Measurements from ENCODE around the gene STOM. TPM values are rescaled to one million over a fixed set of nuclear protein-coding genes. Genes with fewer than 3 reads are reported as not detected.
A peak's percentile ranks its signal among the peaks of the same experiment; 100 is the strongest.

STOM gene
- total and polyA plus RNA-seq, 11 donors, result 125 to 239 (median 148) TPM

GRCh38 chr9:121297389-121297788 lies 72.7 kb downstream of the STOM start:
- DNase-seq, result no peak
- no peak for ATAC-seq
- no peak overlapping the region for H3K4me3 ChIP-seq
- H3K9me3 ChIP-seq, result no peaks in the 10 kb centered on the region
- WGBS, 4 donors, result 49 to 62% (median 55%) methylated on average over 4 of the region's 4 CpGs
- peaks cover 25 to 95% (median 84%) of the 10 kb centered on the region in 12 donors for H3K4me1 ChIP-seq
- intact Hi-C loops (cut with DNase I), result no loop called here
- peaks cover 0 to 17% (median 12%) of the 10 kb centered on the region in 9 donors for H3K36me3 ChIP-seq
- peak overlapping the region; percentile 86 to 98 (median 94) for H3K27ac ChIP-seq
- H3K27me3 ChIP-seq, result no peaks in the 10 kb centered on the region
- TF ChIP-seq POLR2A (IDR thresholded peaks at IDR 0.05) (no peak), CTCF (IDR thresholded peaks at IDR 0.05) (no peak)

- Histone ChIP-seq H3K27me3 (no peaks in the 10 kb centered on the region), H3K27ac (peak overlapping the region; percentile 89 to 98 (median 94)), H3K4me3 (no peak overlapping the region), H3K36me3 (peaks cover 0 to 10% (median 4%) of the 10 kb centered on the region in 9 donors), H3K9me3 (no peaks in the 10 kb centered on the region), H3K4me1 (peaks cover 25 to 93% (median 79%) of the 10 kb centered on the region in 12 donors)
- no peak for TF ChIP-seq POLR2A (IDR thresholded peaks at IDR 0.05)
- TF ChIP-seq CTCF (IDR thresholded peaks at IDR 0.05), result no peak
- ATAC-seq, result no peak
- WGBS, 4 donors, result 79 to 95% (median 88%) methylated on average over 4 to 7 of the region's 7 CpGs
- DNase-seq, result no peak
- intact Hi-C loops (cut with DNase I), result no loop called here
Measured at GRCh38 chr9:121296213-121297127, 73.6 kb downstream of the STOM start.

- Histone ChIP-seq H3K27ac (peak overlapping the region; percentile 89 to 98 (median 94)), H3K4me1 (peaks cover 25 to 90% (median 76%) of the 10 kb centered on the region in 12 donors), H3K9me3 (no peaks in the 10 kb centered on the region), H3K27me3 (no peaks in the 10 kb centered on the region), H3K36me3 (peaks cover 0 to 10% (median 0%) of the 10 kb centered on the region in 9 donors), H3K4me3 (peak overlapping the region in 1 of 12 donors; percentile 17)
- ATAC-seq (no peak), DNase-seq (no peak)
- TF ChIP-seq CTCF (IDR thresholded peaks at IDR 0.05), result no peak
- no peak for TF ChIP-seq POLR2A (IDR thresholded peaks at IDR 0.05)
- 17 to 63% (median 49%) methylated on average over 1 to 5 of the region's 5 CpGs for WGBS, 4 donors
- intact Hi-C loops (cut with DNase I), result no loop called here
Measured at GRCh38 chr9:121295662-121296191, 74.3 kb downstream of the STOM start.
